ENCODE measurements around the gene MTNR1A.
"Not testable (repeated sequence)": the region's sequence is repeated elsewhere in the genome, so short reads cannot be mapped to it uniquely, and the experiment has no call there.

The MTNR1A gene

GRCh38 chr4:186514271-186514950 is 41.0 kb downstream of the MTNR1A start:
- H3K36me3 ChIP-seq (ENCODE audit: control insufficient read depth in 1 of 2, insufficient read depth in 2 of 2, low read depth in 1 of 2, low read length in 2 of 2), result no peaks in the 10 kb centered on the region
- no peak overlapping the region for H3K14ac ChIP-seq (ENCODE audit: low read length in 2 of 2)
- H2BK120ac ChIP-seq (ENCODE audit: low read depth, low read length), result no peak overlapping the region
- H2AK5ac ChIP-seq (ENCODE audit: low read length, severe bottlenecking), result no peak overlapping the region
- no peak overlapping the region for H3K4me3 ChIP-seq (ENCODE audit: insufficient read depth in 1 of 2, low read depth in 1 of 2, low read length in 2 of 2)
- 74% methylated on average over 7 of the region's 8 CpGs for WGBS
- H3K4ac ChIP-seq (ENCODE audit: low read depth in 1 of 2, low read length in 2 of 2), result no peak overlapping the region
- H3K4me2 ChIP-seq (ENCODE audit: low read length, poor library complexity, severe bottlenecking), result no peak overlapping the region
- no peaks in the 10 kb centered on the region for H3K79me1 ChIP-seq (replicated peaks; ENCODE audit: low read length, poor library complexity, severe bottlenecking)
- H2BK12ac ChIP-seq (ENCODE audit: low read length in 2 of 2), result no peak overlapping the region
- DNase-seq, result no peak
- no peak overlapping the region for H3K9ac ChIP-seq (ENCODE audit: low read length)
- H4K8ac ChIP-seq (ENCODE audit: low read length), result no peak overlapping the region
- no peak overlapping the region for H3K27ac ChIP-seq (ENCODE audit: low read length, poor library complexity, severe bottlenecking)
- H3K27me3 ChIP-seq (ENCODE audit: control insufficient read depth in 1 of 2, insufficient read depth in 1 of 2, low read length in 2 of 2), result no peaks in the 10 kb centered on the region
- H3K18ac ChIP-seq (ENCODE audit: low read depth in 1 of 2, low read length in 2 of 2), result no peak overlapping the region
- no peak overlapping the region for H2BK5ac ChIP-seq (ENCODE audit: low read depth, low read length, poor library complexity, severe bottlenecking)
- no peak overlapping the region for H2AFZ ChIP-seq (ENCODE audit: low read depth, low read length)
- H2BK15ac ChIP-seq (ENCODE audit: low read depth, poor library complexity, severe bottlenecking), result no peak overlapping the region
- no peaks in the 10 kb centered on the region for H3K4me1 ChIP-seq (ENCODE audit: control insufficient read depth, insufficient read depth, low read depth, low read length)
- H3K23ac ChIP-seq (ENCODE audit: low read length in 2 of 2), result no peak overlapping the region
- no peak overlapping the region for H4K91ac ChIP-seq (ENCODE audit: low read length)
- peaks cover 11% of the 10 kb centered on the region for H3K9me3 ChIP-seq (ENCODE audit: control insufficient read depth, low read length)

GRCh38 chr4:186504771-186505170 is 50.6 kb downstream of the MTNR1A start:
- not testable (repeated sequence) for H3K36me3 ChIP-seq (ENCODE audit: control insufficient read depth in 1 of 2, insufficient read depth in 2 of 2, low read depth in 1 of 2, low read length in 2 of 2); H3K4me1 ChIP-seq (ENCODE audit: control insufficient read depth, insufficient read depth, low read depth, low read length); H2BK15ac ChIP-seq (ENCODE audit: low read depth, poor library complexity, severe bottlenecking); H3K18ac ChIP-seq (ENCODE audit: low read depth in 1 of 2, low read length in 2 of 2); H2BK12ac ChIP-seq (ENCODE audit: low read length in 2 of 2); H3K4me2 ChIP-seq (ENCODE audit: low read length, poor library complexity, severe bottlenecking); DNase-seq; H3K79me1 ChIP-seq (replicated peaks; ENCODE audit: low read length, poor library complexity, severe bottlenecking); H3K4me3 ChIP-seq (ENCODE audit: insufficient read depth in 1 of 2, low read depth in 1 of 2, low read length in 2 of 2); H2BK120ac ChIP-seq (ENCODE audit: low read depth, low read length); H3K9me3 ChIP-seq (ENCODE audit: control insufficient read depth, low read length); H3K27ac ChIP-seq (ENCODE audit: low read length, poor library complexity, severe bottlenecking); H3K27me3 ChIP-seq (ENCODE audit: control insufficient read depth in 1 of 2, insufficient read depth in 1 of 2, low read length in 2 of 2); H4K8ac ChIP-seq (ENCODE audit: low read length); H4K91ac ChIP-seq (ENCODE audit: low read length); H3K9ac ChIP-seq (ENCODE audit: low read length); H2AFZ ChIP-seq (ENCODE audit: low read depth, low read length); H2BK5ac ChIP-seq (ENCODE audit: low read depth, low read length, poor library complexity, severe bottlenecking); H3K14ac ChIP-seq (ENCODE audit: low read length in 2 of 2); H3K4ac ChIP-seq (ENCODE audit: low read depth in 1 of 2, low read length in 2 of 2); H2AK5ac ChIP-seq (ENCODE audit: low read length, severe bottlenecking); H3K23ac ChIP-seq (ENCODE audit: low read length in 2 of 2)
- WGBS, result 89% methylated on average over 8 of the region's 8 CpGs

- no peak overlapping the region for H2AK5ac ChIP-seq (ENCODE audit: low read length, severe bottlenecking)
- H2BK15ac ChIP-seq (ENCODE audit: low read depth, poor library complexity, severe bottlenecking), result no peak overlapping the region
- WGBS, result 30% methylated on average over 1 of the region's 2 CpGs
- no peaks in the 10 kb centered on the region for H3K4me1 ChIP-seq (ENCODE audit: control insufficient read depth, insufficient read depth, low read depth, low read length)
- H2BK12ac ChIP-seq (ENCODE audit: low read length in 2 of 2), result no peak overlapping the region
- no peaks in the 10 kb centered on the region for H3K36me3 ChIP-seq (ENCODE audit: control insufficient read depth in 1 of 2, insufficient read depth in 2 of 2, low read depth in 1 of 2, low read length in 2 of 2)
- no peak overlapping the region for H3K4me3 ChIP-seq (ENCODE audit: insufficient read depth in 1 of 2, low read depth in 1 of 2, low read length in 2 of 2)
- no peak overlapping the region for H3K23ac ChIP-seq (ENCODE audit: low read length in 2 of 2)
- no peak overlapping the region for H3K4me2 ChIP-seq (ENCODE audit: low read length, poor library complexity, severe bottlenecking)
- H2AFZ ChIP-seq (ENCODE audit: low read depth, low read length), result no peak overlapping the region
- no peak overlapping the region for H3K14ac ChIP-seq (ENCODE audit: low read length in 2 of 2)
- no peak for DNase-seq
- no peak overlapping the region for H3K27ac ChIP-seq (ENCODE audit: low read length, poor library complexity, severe bottlenecking)
- H3K79me1 ChIP-seq (replicated peaks; ENCODE audit: low read length, poor library complexity, severe bottlenecking), result no peaks in the 10 kb centered on the region
- no peak overlapping the region for H2BK5ac ChIP-seq (ENCODE audit: low read depth, low read length, poor library complexity, severe bottlenecking)
- no peaks in the 10 kb centered on the region for H3K9me3 ChIP-seq (ENCODE audit: control insufficient read depth, low read length)
- no peak overlapping the region for H4K91ac ChIP-seq (ENCODE audit: low read length)
- H2BK120ac ChIP-seq (ENCODE audit: low read depth, low read length), result no peak overlapping the region
- no peak overlapping the region for H4K8ac ChIP-seq (ENCODE audit: low read length)
- H3K18ac ChIP-seq (ENCODE audit: low read depth in 1 of 2, low read length in 2 of 2), result no peak overlapping the region
- H3K9ac ChIP-seq (ENCODE audit: low read length), result no peak overlapping the region
- no peak overlapping the region for H3K4ac ChIP-seq (ENCODE audit: low read depth in 1 of 2, low read length in 2 of 2)
- H3K27me3 ChIP-seq (ENCODE audit: control insufficient read depth in 1 of 2, insufficient read depth in 1 of 2, low read length in 2 of 2), result no peaks in the 10 kb centered on the region
Measured at GRCh38 chr4:186502231-186502630, 53.1 kb downstream of the MTNR1A start.

- Histone ChIP-seq H2BK12ac (ENCODE audit: low read length in 2 of 2) (no peak overlapping the region), H3K23ac (ENCODE audit: low read length in 2 of 2) (no peak overlapping the region), H3K79me1 (replicated peaks; ENCODE audit: low read length, poor library complexity, severe bottlenecking) (no peaks in the 10 kb centered on the region), H3K4me2 (ENCODE audit: low read length, poor library complexity, severe bottlenecking) (no peak overlapping the region), H2BK15ac (ENCODE audit: low read depth, poor library complexity, severe bottlenecking) (no peak overlapping the region), H2AK5ac (ENCODE audit: low read length, severe bottlenecking) (no peak overlapping the region), H2BK5ac (ENCODE audit: low read depth, low read length, poor library complexity, severe bottlenecking) (no peak overlapping the region), H4K91ac (ENCODE audit: low read length) (no peak overlapping the region), H3K14ac (ENCODE audit: low read length in 2 of 2) (no peak overlapping the region), H3K4me1 (ENCODE audit: control insufficient read depth, insufficient read depth, low read depth, low read length) (no peaks in the 10 kb centered on the region), H3K9ac (ENCODE audit: low read length) (no peak overlapping the region), H2BK120ac (ENCODE audit: low read depth, low read length) (no peak overlapping the region), H3K36me3 (ENCODE audit: control insufficient read depth in 1 of 2, insufficient read depth in 2 of 2, low read depth in 1 of 2, low read length in 2 of 2) (no peaks in the 10 kb centered on the region), H3K4me3 (ENCODE audit: insufficient read depth in 1 of 2, low read depth in 1 of 2, low read length in 2 of 2) (no peak overlapping the region), H4K8ac (ENCODE audit: low read length) (no peak overlapping the region), H3K18ac (ENCODE audit: low read depth in 1 of 2, low read length in 2 of 2) (no peak overlapping the region), H2AFZ (ENCODE audit: low read depth, low read length) (no peak overlapping the region), H3K27me3 (ENCODE audit: control insufficient read depth in 1 of 2, insufficient read depth in 1 of 2, low read length in 2 of 2) (no peaks in the 10 kb centered on the region), H3K9me3 (ENCODE audit: control insufficient read depth, low read length) (peaks cover 3% of the 10 kb centered on the region), H3K4ac (ENCODE audit: low read depth in 1 of 2, low read length in 2 of 2) (no peak overlapping the region), H3K27ac (ENCODE audit: low read length, poor library complexity, severe bottlenecking) (no peak overlapping the region)
- 84% methylated on average over 8 of the region's 8 CpGs for WGBS
- DNase-seq, result no peak
Measured at GRCh38 chr4:186501554-186501953, 53.8 kb downstream of the MTNR1A start.
